DMS79 (cell line): ENCODE results near the gene SCP2.
"Not testable (repeated sequence)": the region's sequence is repeated elsewhere in the genome, so short reads cannot be mapped to it uniquely, and the experiment has no call there.

Source experiments
- DNase-seq: peaks from one replicate; lab custom pipeline; 2025; lab: John Stamatoyannopoulos, UW

The SCP2 gene

DNA sequence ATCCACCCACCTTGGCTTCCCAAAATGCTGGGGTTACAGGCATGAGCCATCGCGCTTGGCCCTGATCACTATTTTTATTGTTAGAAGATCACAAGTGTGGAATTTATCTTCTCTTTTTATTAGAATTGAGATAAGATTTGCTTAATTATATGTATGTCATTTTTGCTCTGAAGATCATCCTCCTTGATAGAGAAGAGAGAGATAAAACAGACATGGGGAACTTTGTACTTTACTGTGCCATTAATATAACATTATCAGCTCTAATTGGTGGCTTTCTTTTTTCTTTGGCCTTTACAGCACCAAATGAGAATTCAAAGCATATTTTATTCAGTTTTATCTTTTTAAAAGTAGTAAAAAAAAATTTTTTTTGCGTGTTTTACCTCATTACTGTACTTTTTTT, 46.8 kb downstream of the SCP2 start:
- DNase-seq, result no peak

DNA sequence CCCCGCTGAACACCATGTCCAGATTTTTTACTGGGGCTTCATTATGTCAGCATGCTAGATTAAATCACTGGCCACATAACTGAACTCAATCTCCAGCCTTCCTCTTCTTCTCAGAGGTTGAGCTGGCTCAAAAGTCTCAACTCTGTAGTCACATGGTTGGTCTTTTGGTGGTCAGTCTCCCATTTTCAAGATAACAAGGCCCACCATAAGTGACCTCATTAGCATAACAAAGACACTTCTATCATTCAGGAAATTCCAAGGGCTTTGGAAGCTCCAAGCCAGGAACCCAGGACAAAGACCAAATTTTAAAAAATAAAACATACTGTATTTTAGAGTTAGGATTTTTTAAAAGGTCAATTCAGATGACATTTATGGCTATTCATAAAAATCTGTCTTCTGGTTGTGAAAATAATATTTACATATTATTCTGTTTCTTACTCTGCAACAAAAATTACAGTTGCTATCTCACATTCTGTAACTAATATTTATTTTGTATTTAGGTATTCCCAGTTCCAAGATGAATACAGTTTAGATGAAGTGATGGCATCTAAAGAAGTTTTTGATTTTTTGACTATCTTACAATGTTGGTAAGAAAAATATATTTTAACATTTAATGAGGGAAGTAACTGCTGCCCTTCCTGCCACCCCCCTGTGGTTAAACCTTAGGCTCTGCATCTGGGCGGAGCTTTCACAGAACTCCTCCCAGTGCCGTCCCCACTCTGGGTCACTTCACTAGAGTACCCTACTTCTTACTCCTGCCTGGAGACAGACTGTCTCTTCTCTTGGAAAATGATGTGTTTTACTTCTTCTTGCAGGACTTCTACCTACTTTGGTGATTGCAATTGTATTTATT, 49.3 kb downstream of the SCP2 start:
- DNase-seq, result no peak

DNA sequence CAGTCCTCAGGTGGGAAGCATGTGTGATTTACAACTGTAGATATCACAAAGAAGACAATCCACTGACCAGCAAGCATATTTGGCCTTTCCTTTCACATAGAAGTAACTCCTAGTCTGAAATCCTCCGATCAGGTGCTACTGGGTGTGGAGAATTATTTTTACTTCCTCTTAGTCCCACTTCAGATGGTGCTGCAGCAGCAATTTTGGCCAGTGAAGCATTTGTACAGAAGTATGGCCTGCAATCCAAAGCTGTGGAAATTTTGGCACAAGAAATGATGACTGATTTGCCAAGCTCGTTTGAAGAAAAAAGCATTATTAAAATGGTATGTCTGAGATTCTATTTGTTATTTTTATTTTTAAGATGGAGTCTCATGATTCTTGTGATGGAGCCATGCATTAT, 51.0 kb downstream of the SCP2 start:
- DNase-seq, result peak; percentile 1

DNA sequence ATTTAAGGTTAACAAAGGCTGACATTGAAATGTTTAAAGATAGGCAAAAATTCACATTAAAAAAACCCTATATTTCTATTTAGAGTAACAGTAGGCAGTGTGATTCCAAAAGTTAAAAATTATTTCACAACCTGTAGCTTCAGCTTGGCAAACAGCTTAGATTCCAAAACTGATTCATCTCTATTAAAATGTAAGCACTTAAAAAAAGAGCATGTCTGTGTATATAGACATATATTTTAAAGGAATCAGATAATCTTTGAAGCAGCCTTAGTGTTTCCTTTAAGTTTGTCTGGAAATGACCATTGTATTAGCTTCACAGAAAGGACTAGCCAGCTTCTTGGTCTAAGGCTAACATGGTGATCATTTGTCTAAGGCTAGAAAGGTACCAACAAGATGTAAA, 65.7 kb downstream of the SCP2 start:
- not testable (repeated sequence) for DNase-seq

DNA sequence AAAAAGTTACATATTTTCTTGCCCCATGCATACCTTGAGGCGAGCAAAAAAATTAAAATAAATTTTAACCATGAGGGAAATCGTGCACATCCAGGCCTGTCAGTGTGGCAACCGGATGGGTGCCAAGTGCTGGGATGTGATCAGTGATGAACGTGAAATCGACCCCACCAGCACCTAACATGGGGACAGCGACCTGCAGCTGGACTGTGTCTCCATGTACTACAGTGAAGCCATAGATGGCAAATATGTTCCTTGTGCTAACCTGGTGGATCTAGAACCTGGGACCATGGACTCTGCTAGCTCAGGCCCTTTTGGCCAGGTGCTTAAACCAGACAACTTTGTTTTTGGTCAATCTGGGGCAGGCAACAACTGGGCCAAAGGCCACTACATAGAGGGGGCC, 67.6 kb downstream of the SCP2 start:
- no peak for DNase-seq

DNA sequence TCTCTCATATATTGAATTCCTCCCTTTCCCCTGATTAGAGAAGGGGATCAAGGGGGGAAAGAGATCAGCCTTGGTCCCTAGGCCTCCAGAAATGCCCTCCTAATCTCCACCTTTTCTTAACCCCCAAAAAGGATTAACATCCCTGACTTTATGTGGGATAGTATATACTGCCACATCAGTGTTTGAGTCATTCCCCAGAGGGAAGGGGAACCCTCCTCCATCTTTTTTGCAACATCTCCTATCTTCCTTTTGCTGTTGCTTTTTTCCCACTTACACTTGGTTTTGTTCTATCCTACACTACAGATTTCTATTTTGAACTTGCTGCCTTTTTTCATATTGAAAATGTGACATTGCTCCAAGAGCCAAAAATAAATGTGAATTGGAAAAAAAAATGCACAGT, 69.6 kb downstream of the SCP2 start:
- DNase-seq, result no peak

DNA sequence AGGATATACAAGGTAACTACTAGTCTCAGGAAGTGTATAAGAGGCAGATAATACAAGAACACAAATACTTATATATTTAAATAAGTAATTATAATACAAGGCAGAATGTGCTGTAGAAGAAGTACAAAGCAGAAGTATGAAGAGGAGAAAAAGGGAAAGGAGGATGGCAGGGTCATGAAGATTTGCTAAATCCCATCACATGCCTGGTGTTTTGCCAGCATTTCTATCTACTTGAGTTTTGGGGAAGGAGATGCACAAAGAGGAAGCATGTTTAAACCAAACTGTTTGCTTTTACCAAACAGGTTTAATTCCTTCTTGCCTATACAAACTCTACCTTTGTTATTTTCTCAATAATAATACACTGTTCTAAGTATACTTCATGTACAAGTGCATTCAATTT, 74.1 kb downstream of the SCP2 start:
- DNase-seq, result no peak

DNA sequence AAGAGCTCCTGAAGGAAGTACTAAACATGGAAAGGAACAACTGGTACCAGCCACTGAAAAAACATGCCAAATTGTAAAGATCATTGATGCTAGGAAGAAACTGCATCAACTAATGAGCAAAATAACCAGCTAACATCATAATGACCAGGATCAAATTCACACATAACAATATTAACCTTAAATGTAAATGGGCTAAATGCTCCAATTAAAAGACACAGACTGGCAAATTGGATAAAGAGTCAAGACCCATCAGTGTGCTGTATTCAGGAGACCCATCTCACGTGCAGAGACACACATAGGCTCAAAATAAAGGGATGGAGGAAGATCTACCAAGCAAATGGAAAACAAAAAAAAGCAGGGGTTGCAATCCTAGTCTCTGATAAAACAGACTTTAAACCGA, 79.5 kb downstream of the SCP2 start:
- not testable (repeated sequence) for DNase-seq

DNA sequence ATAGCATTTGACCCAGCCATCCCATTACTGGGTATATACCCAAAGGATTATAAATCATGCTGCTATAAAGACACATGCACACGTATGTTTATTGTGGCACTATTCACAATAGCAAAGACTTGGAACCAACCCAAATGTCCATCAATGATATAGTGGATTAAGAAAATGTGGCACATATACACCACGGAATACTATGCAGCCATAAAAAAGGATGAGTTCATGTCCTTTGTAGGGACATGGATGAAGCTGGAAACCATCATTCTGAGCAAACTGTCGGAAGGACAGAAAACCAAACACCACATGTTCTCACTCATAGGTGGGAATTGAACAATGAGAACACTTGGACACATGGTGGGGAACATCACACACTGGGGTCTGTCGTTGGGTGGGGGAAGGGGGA, 83.2 kb downstream of the SCP2 start:
- DNase-seq, result not testable (repeated sequence)

DNA sequence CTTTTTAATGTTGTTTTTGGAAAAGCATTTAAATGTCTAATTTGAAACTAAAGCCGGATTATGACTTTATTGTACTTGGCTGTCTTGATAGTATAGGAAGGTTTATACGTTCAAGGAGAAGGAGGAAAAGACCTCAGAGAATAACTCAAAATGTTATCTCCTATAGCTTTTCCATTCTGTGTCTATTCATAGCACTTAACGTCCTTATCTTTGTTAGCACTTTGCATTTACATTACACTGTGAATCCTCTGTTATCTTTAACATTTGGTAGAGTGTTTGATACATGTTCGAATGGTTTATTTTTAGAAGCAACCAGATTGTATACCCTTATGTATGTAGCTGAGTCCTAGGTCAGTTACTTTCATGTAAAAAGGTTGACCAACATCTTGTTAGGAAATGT, 84.1 kb downstream of the SCP2 start:
- no peak for DNase-seq

DNA sequence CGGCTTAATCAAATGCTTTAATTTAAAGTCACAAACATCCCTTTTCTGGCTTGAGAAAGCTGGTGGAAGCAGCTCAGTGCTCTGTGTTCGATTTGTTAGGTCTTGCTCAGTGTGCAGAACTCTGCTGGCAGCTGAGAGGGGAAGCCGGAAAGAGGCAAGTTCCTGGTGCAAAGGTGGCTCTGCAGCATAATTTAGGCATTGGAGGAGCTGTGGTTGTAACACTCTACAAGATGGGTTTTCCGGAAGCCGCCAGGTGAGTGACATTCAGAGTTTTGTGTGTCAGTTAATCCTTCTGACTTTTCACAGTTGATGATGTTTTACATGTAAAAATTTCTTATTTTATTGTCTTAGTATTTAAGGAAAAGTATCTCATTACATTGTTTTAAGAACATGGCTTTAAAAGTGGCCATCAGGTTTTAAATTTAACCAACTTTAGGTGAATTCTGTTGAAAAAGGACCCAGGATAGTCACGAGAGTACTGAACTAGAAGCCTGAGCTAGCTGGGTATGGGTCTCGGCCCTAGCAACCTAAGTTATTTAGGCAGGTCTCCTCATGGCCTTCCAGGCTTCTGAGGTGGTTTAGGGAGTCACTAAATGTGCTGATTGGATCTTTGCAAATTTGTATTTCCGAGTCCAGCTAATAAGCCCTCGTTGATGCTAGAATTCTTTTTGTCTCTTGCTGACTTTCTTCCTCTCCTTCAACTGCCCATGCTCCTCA, 87.9 kb downstream of the SCP2 start:
- peak; percentile 83 for DNase-seq

DNA sequence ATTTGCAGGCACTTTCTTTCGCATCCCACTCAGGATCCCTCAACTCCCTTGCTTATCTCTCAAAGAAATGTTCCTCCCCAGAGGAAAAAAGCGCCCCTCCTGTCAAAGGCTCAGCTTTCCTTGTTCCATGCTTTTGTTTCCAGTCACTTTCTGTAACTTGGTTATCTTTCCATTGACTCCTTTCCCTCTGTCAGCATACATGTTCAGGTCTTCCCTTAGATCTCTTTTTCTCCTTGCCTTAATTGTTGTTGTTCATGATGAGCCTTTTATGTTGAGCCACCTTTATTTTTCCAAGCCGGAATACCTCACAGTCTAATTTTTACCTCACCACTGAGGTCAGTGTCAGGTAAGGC, 88.4 kb downstream of the SCP2 start:
- DNase-seq, result no peak

DNA sequence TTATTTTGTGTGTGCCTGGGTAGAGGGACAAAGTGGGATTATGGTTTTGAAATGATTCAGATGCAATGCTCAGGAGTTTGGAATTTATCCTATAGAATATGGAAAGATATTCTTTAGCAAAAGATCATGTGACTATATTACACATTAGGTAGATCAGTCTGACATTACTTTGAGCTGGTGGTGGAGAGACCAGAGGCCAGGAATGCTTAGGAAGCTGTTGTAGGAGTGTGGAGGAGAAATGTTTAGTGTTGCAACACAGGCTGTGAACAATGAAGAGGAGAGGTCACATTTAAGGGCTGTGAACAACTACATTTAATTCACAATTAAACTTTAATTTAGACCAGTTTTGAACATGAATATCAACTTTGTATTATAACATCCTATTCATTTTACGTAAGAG, 89.6 kb downstream of the SCP2 start:
- DNase-seq, result no peak

DNA sequence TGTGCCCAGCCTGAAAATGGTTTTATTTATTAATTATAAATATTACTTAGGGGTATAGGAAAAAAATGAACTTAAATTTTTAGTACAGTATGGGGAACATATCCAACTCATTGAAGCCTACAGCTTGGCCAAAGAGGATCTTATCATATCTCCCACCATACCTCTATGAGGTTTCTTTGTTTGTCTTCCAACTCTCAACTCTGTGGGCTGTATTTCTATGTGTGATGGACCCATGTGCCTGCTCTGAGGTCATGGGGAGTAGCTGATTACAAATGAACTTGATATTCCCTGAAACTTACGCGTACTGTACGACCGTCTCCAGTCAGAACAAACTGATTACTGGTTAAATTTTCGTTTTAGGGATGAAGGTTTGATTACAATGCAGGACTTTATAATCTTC, 93.5 kb downstream of the SCP2 start:
- DNase-seq, result no peak

DNA sequence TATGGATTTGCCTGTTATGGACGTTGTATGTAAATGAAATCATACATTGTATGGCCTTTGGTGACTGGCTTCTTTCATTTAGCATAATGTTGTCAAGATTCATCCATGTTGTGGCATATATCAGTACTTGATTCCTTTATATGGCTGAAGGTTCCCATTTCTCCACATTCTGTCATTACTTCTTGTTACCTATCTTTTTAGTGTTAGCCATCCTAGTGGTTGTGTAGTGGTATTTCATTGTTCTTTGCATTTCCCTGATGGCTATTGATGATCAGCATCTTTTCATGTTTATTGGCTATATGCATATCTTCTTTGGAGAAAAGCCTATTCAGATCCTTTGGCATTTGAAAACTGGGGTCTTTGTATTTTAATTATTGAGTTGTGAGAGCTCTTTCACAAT, 95.1 kb downstream of the SCP2 start:
- no peak for DNase-seq

DNA sequence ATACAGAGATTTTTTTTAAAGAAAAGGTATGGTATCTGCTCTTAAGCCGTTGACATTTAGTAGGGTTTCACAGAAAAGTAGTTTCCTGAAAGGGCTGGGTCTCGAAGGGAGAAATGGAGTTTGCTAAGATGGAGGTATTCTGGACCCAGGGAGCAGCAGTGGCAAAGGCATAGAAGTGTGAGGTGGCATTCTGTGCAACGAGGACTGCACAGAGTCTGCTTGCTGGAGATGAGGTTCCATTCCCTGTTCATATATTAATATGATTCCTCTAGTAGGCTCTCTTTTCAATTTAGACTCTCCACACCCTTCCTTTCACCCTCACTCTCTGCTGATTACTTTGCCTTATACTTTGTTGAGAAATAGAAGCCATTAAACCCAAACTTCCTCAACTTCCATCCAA, 96.5 kb downstream of the SCP2 start:
- DNase-seq, result no peak

DNA sequence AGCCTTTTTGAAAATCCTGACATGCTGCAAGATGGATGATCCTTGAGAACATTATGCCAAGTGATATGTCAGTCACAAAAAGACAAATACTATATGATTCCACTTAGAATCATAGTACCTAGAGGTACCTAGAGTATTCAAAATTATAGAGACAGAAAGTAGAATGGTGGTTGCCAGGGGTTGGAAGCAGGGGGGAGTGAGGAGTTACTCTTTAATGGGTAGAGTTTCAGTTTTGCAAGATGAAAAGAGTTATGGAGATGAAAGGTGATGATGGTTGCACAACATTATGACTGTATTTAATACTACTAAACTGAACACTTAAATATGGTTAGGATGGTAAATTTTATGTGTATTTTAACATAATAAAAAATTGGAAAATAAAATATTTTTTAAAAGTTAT, 97.0 kb downstream of the SCP2 start:
- no peak for DNase-seq

DNA sequence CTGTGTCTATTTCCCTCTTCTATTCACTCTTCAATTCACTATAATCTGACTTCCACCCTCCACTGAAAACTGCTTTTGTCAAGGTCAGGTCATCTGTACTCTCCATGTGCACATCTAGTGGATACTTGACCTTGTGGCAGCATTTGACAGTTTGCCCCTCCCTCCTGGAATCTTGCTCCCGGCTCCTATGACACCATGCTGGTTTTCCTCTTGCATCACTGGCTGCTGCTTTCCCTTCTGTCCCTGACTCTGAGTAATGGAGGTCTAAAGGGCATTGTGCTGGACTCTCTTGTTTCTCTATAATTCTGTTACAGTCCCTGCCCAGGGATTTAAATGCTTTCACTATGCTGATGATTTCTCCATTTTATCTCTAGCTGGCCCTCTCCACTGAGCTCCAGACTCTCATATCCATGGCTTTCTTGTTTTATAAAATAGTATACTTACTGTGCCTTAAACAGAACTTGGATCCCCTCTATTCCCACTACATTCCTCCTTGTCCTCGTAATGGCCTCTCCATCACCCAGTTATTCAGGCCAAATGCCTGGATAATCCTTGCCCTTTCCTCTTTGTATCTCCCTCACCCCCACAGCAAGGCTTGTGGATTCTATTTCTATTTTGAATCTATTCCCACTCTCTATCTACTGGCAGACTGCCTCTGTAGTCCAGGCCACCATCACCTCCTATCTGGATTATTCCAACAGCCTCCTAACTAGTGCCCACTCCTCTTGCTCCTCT, 98.1 kb downstream of the SCP2 start:
- DNase-seq, result no peak

DNA sequence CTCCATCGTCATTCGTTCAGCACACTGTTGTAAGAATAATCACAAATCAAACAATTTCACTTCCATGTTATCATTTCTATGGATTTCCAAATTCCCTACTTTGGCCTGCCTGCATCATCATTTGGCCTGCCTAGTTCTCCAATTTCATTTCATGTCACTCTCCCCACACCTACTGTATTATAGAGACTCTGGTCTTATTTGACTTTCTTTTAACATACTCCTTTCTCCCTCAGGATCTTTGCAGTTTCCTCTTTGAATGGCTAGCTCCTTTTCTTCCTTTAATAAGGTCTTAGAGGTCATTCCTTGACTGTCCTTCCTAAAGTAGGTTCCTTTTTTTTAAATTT, 98.7 kb downstream of the SCP2 start:
- DNase-seq, result no peak

DNA sequence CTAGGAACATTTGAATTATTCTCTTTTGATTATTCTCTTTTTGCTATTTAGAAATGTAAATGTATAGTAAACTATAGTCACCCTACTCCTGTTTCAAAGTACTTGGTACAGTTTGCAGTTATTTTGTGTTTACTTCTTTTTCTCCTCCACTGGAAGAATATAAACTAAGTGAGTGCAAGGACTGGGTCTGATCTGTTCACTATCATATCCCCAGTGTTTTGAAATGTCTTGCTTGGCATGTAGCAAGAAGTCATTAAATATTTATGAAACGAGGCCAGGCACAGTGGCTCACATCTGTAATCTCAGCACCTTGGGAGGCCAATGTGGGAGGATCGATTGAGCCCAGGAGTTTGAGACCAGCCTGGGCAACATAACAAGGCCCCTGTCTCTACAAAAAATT, 99.2 kb downstream of the SCP2 start:
- no peak for DNase-seq

DNA sequence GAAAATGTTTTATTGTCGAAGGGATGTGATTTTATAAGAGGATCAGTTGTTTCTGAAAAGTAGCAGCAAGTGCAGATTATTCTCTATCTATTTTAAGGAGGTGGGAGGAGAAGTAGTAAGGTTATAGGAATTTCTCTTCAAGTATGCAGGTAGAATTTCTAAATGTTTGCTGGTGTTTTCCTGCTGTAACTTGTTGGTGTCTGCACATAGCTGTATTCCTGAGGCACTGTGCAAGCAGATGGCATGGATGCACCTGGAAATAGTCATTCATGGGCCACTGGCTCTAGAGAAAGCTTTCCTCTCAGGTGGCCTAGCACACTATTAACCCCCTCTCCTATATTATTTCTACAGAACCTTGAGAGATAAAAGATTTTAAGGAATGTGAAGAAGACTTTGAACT, 104.7 kb downstream of the SCP2 start:
- DNase-seq, result no peak

DNA sequence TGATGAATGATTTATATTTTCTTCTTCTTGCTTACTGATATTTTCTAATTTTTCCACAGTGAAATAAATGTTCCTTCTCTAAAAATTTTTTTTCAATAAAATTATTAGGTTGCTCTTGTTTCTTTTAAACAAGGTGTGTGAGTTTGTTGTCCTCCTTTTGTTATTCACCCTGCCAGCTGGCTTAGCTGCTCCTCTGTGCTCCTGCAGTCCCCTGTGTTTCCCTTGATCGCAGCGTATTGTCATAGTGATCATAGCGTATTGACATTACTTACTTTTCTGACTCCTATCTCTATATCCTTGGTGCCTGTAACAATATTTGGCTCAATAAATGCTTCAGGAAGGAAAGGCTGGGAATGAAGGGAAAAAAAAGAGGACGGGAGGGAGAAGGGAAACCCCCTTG, 110.1 kb downstream of the SCP2 start:
- DNase-seq, result no peak

DNA sequence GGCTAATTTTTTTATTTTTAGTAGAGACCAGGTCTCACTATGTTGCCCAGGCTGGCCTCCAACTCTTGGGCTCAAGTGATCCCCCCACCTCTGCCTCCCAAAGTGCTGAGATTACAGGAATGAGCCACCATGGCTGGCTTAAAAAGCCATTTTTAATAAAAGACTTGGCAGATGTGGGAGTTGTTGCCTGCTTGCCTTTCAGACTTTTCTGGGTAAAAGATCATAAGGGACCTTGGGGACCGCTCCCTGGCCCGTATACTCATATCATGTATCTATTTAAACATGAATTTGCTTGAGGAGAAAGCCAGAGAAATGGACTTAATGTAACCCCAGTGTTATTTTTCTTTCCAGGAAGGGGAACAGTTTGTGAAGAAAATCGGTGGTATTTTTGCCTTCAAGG, 111.5 kb downstream of the SCP2 start:
- no peak for DNase-seq
